Activated naive CD4-positive, alpha-beta T cell treated with anti-CD3 and anti-CD28 coated beads, Interleukin-2, amount 10 ng/mL, durations not matched to agents 7 days and 5 days (primary cell): ENCODE results near the gene ERVV-1.
"Not testable (repeated sequence)": the region's sequence is repeated elsewhere in the genome, so short reads cannot be mapped to it uniquely, and the experiment has no call there.

Experiments
- CTCF ChIA-PET: fragments of 350-600 bp; sonication (Branson Sonifier 250); formaldehyde crosslinking; loops from one replicate; lab custom pipeline; 2021; ENCODE audit warnings: antibody characterized with exemption; lab: Charles Lee
- DNase-seq: peaks from one replicate; pipeline ENCODE4 v3.0.0-alpha.2; 2020
- H3K27ac Mint-ChIP-seq: one replicate; pipeline ENCODE4 v1.8.0; 2021; ENCODE audit warnings: mild to moderate bottlenecking, moderate library complexity, mixed read lengths
- H3K27me3 Mint-ChIP-seq: one replicate; pipeline ENCODE4 v1.8.0; 2021; ENCODE audit warnings: mild to moderate bottlenecking, mixed read lengths
- H3K36me3 Mint-ChIP-seq: one replicate; pipeline ENCODE4 v1.8.0; 2021; ENCODE audit warnings: mixed read lengths
- H3K4me1 Mint-ChIP-seq: one replicate; pipeline ENCODE4 v1.8.0; 2021; ENCODE audit warnings: mixed read lengths
- H3K4me3 Mint-ChIP-seq: one replicate; pipeline ENCODE4 v1.8.0; 2021; ENCODE audit warnings: mild to moderate bottlenecking, moderate library complexity, mixed read lengths
- H3K9me3 Mint-ChIP-seq: one replicate; pipeline ENCODE4 v1.8.0; 2021; ENCODE audit warnings: mixed read lengths

The ERVV-1 gene

GRCh38 chr19:53004242-53004641 is 9.5 kb upstream of the ERVV-1 start:
- no peak for DNase-seq
- CTCF ChIA-PET = no interaction called here
- no peaks in the 10 kb centered on the region for H3K4me1 Mint-ChIP-seq
- no peak overlapping the region for H3K4me3 Mint-ChIP-seq
- H3K9me3 Mint-ChIP-seq = peaks cover 44% of the 10 kb centered on the region
- no peaks in the 10 kb centered on the region for H3K27me3 Mint-ChIP-seq
- no peak overlapping the region for H3K27ac Mint-ChIP-seq
- H3K36me3 Mint-ChIP-seq = peaks cover 3% of the 10 kb centered on the region

- no peaks in the 10 kb centered on the region for H3K27me3 Mint-ChIP-seq
These were observed 6.5 kb upstream of the ERVV-1 start for GRCh38 chr19:53007200-53007599.

GRCh38 chr19:53007606-53008005 is 6.1 kb upstream of the ERVV-1 start:
- DNase-seq = no peak
- no peaks in the 10 kb centered on the region for H3K27me3 Mint-ChIP-seq
- H3K9me3 Mint-ChIP-seq = peaks cover 61% of the 10 kb centered on the region
- H3K4me3 Mint-ChIP-seq = no peak overlapping the region
- H3K4me1 Mint-ChIP-seq = no peaks in the 10 kb centered on the region
- CTCF ChIA-PET = no interaction called here
- H3K27ac Mint-ChIP-seq = no peak overlapping the region
- H3K36me3 Mint-ChIP-seq = peaks cover 1% of the 10 kb centered on the region

More at GRCh38 chr19:53007200-53007599, 6.5 kb upstream of the ERVV-1 start:
- Mint-ChIP-seq H3K4me3 (no peak overlapping the region), H3K36me3 (peaks cover 3% of the 10 kb centered on the region), H3K4me1 (no peaks in the 10 kb centered on the region), H3K9me3 (peaks cover 63% of the 10 kb centered on the region), H3K27ac (no peak overlapping the region)
- no peak for DNase-seq
- CTCF ChIA-PET = no interaction called here

GRCh38 chr19:53008061-53008778 is 5.5 kb upstream of the ERVV-1 start:
- H3K4me3 Mint-ChIP-seq = no peak overlapping the region
- no peak for DNase-seq
- H3K27me3 Mint-ChIP-seq = no peaks in the 10 kb centered on the region
- CTCF ChIA-PET = no interaction called here
- H3K4me1 Mint-ChIP-seq = no peaks in the 10 kb centered on the region
- peaks cover 1% of the 10 kb centered on the region for H3K36me3 Mint-ChIP-seq
- no peak overlapping the region for H3K27ac Mint-ChIP-seq
- H3K9me3 Mint-ChIP-seq = peaks cover 62% of the 10 kb centered on the region

GRCh38 chr19:53010494-53010893 is 3.2 kb upstream of the ERVV-1 start:
- peaks cover 62% of the 10 kb centered on the region for H3K9me3 Mint-ChIP-seq
- CTCF ChIA-PET = no interaction called here
- H3K4me3 Mint-ChIP-seq = no peak overlapping the region
- H3K4me1 Mint-ChIP-seq = no peaks in the 10 kb centered on the region
- DNase-seq = no peak
- no peak overlapping the region for H3K27ac Mint-ChIP-seq
- H3K36me3 Mint-ChIP-seq = no peaks in the 10 kb centered on the region
- no peaks in the 10 kb centered on the region for H3K27me3 Mint-ChIP-seq

GRCh38 chr19:53012006-53012405 is 1.7 kb upstream of the ERVV-1 start:
- no peak overlapping the region for H3K4me3 Mint-ChIP-seq
- H3K27me3 Mint-ChIP-seq = no peaks in the 10 kb centered on the region
- CTCF ChIA-PET = no interaction called here

GRCh38 chr19:53015159-53015558 is 1.4 kb downstream of the ERVV-1 start:
- H3K9me3 Mint-ChIP-seq = peaks cover 40% of the 10 kb centered on the region
- H3K4me1 Mint-ChIP-seq = no peaks in the 10 kb centered on the region
- no peak for DNase-seq
- no peak overlapping the region for H3K27ac Mint-ChIP-seq
- no peaks in the 10 kb centered on the region for H3K36me3 Mint-ChIP-seq
- CTCF ChIA-PET = no interaction called here
- no peak overlapping the region for H3K4me3 Mint-ChIP-seq
- H3K27me3 Mint-ChIP-seq = no peaks in the 10 kb centered on the region

More at GRCh38 chr19:53012006-53012405, 1.7 kb upstream of the ERVV-1 start:
- no peak for DNase-seq
- Mint-ChIP-seq H3K27ac (no peak overlapping the region), H3K9me3 (peaks cover 59% of the 10 kb centered on the region), H3K4me1 (no peaks in the 10 kb centered on the region), H3K36me3 (no peaks in the 10 kb centered on the region)

- Mint-ChIP-seq H3K27me3 (no peaks in the 10 kb centered on the region), H3K27ac (no peak overlapping the region), H3K4me3 (no peak overlapping the region), H3K36me3 (no peaks in the 10 kb centered on the region), H3K9me3 (peaks cover 43% of the 10 kb centered on the region), H3K4me1 (no peaks in the 10 kb centered on the region)
- DNase-seq = no peak
- CTCF ChIA-PET = no interaction called here
These were observed 2.0 kb downstream of the ERVV-1 start for GRCh38 chr19:53015730-53016129.

- no peaks in the 10 kb centered on the region for H3K4me1 Mint-ChIP-seq
- no peaks in the 10 kb centered on the region for H3K27me3 Mint-ChIP-seq
- CTCF ChIA-PET = no interaction called here
- peak; percentile 39 for DNase-seq
- peaks cover 38% of the 10 kb centered on the region for H3K9me3 Mint-ChIP-seq
- H3K27ac Mint-ChIP-seq = no peak overlapping the region
- no peak overlapping the region for H3K4me3 Mint-ChIP-seq
- no peaks in the 10 kb centered on the region for H3K36me3 Mint-ChIP-seq
These were observed 6.0 kb downstream of the ERVV-1 start for GRCh38 chr19:53019684-53020083.

- CTCF ChIA-PET, H3K4me3 Mint-ChIP-seq, H3K27me3 Mint-ChIP-seq, H3K36me3 Mint-ChIP-seq, H3K4me1 Mint-ChIP-seq, DNase-seq, H3K27ac Mint-ChIP-seq: not testable (repeated sequence)
- H3K9me3 Mint-ChIP-seq = peaks cover 51% of the 10 kb centered on the region
These were observed 14.6 kb downstream of the ERVV-1 start for GRCh38 chr19:53028306-53028705.

GRCh38 chr19:53034054-53034453 is 20.3 kb downstream of the ERVV-1 start:
- Mint-ChIP-seq H3K9me3 (peaks cover 50% of the 10 kb centered on the region), H3K4me1 (no peaks in the 10 kb centered on the region), H3K27me3 (no peaks in the 10 kb centered on the region), H3K27ac (no peak overlapping the region), H3K36me3 (peaks cover 3% of the 10 kb centered on the region), H3K4me3 (no peak overlapping the region)
- no peak for DNase-seq
- CTCF ChIA-PET = no interaction called here

GRCh38 chr19:53034948-53035675 is 21.4 kb downstream of the ERVV-1 start:
- Mint-ChIP-seq H3K4me3 (no peak overlapping the region), H3K27me3 (no peaks in the 10 kb centered on the region), H3K27ac (peak overlapping the region; percentile 19), H3K36me3 (peaks cover 3% of the 10 kb centered on the region), H3K4me1 (no peaks in the 10 kb centered on the region), H3K9me3 (peaks cover 50% of the 10 kb centered on the region)
- no peak for DNase-seq
- CTCF ChIA-PET = no interaction called here

- no peak overlapping the region for H3K27ac Mint-ChIP-seq
- CTCF ChIA-PET = no interaction called here
- no peaks in the 10 kb centered on the region for H3K4me1 Mint-ChIP-seq
- peak; percentile 45 for DNase-seq
- peak overlapping the region; percentile 29 for H3K4me3 Mint-ChIP-seq
- peaks cover 42% of the 10 kb centered on the region for H3K9me3 Mint-ChIP-seq
- peaks cover 3% of the 10 kb centered on the region for H3K36me3 Mint-ChIP-seq
- no peaks in the 10 kb centered on the region for H3K27me3 Mint-ChIP-seq
These were observed 23.7 kb downstream of the ERVV-1 start for GRCh38 chr19:53037101-53038097.

GRCh38 chr19:53041366-53041765 is 27.6 kb downstream of the ERVV-1 start:
- Mint-ChIP-seq H3K9me3 (peaks cover 37% of the 10 kb centered on the region), H3K27me3 (no peaks in the 10 kb centered on the region), H3K4me1 (no peaks in the 10 kb centered on the region), H3K4me3 (no peak overlapping the region), H3K27ac (no peak overlapping the region), H3K36me3 (peaks cover 3% of the 10 kb centered on the region)
- DNase-seq = no peak
- CTCF ChIA-PET = no interaction called here
